Spinal cord (tissue), 10 donors: ENCODE measurements around the gene PSAP. TPM values are rescaled to one million over a fixed set of nuclear protein-coding genes. Genes with fewer than 3 reads are reported as not detected.
A peak's percentile ranks its signal among the peaks of the same experiment; 100 is the strongest.
"Not testable (repeated sequence)": the region's sequence is repeated elsewhere in the genome, so short reads cannot be mapped to it uniquely, and the experiment has no call there.

ENCODE experiments used
- DNase-seq, 6 donors: peaks; one replicate each; pipeline versions ENCODE4 v3.0.0 to v3.0.0-alpha.2; 2013 to 2015; ENCODE audit warnings: low spot score in 6 of 6, low read depth in 4 of 6
- H3K27ac ChIP-seq: one replicate; pipeline ENCODE4 v1.5.1; 2013; ENCODE audit warnings: low read depth, low read length, control low read depth
- H3K27me3 ChIP-seq: one replicate; pipeline ENCODE4 v1.6.1; 2013; ENCODE audit warnings: low read length; ENCODE audit not compliant: control insufficient read depth, insufficient read depth
- H3K36me3 ChIP-seq: one replicate; pipeline ENCODE4 v1.6.1; 2013; ENCODE audit warnings: low read length; ENCODE audit not compliant: control insufficient read depth, insufficient read depth
- H3K4me1 ChIP-seq: one replicate; pipeline ENCODE4 v1.6.1; 2013; ENCODE audit warnings: low read length; ENCODE audit not compliant: control insufficient read depth, insufficient read depth
- H3K4me3 ChIP-seq: one replicate; pipeline ENCODE4 v1.5.1; 2013; ENCODE audit warnings: low read depth, low read length, control low read depth
- H3K9me3 ChIP-seq: one replicate; pipeline ENCODE4 v1.6.1; 2013; ENCODE audit warnings: low read length; ENCODE audit not compliant: control insufficient read depth, insufficient read depth
- WGBS: methylation state at CpG from one replicate; pipeline ENCODE4 v1.1.5; 2013; ENCODE audit warnings: missing lambda C conversion rate; ENCODE audit not compliant: insufficient coverage; 5-methylcytosine and 5-hydroxymethylcytosine counted together
- polyA plus RNA-seq, 2 donors: library from polyadenylated mRNA; unstranded; fragments of 120-200 nt; gene quantifications; one replicate each; pipeline ENCODE4 v1.2.1, GENCODE V29; 2013; ENCODE audit not compliant: insufficient read length in 2 of 2
- total RNA-seq, 2 donors: library from RNA; depleted of rRNA in 1 of 2; stranded (reverse); fragments of 120-200 nt in 1 of 2; fragments of >200 nt in 1 of 2; gene quantifications; one replicate each; pipeline versions ENCODE4 v1.2.3 to v1.2.4, GENCODE V29; 2013 to 2014
- donor health status: healthy.

PSAP gene
- total and polyA plus RNA-seq, 4 donors, result 882 to 1,358 (median 1,236) TPM

- peak in 4 of 6 donors; percentile 51 to 84 (median 68) for DNase-seq
- peak overlapping the region; percentile 72 for H3K27ac ChIP-seq
- 1% methylated on average over 40 of the region's 48 CpGs for WGBS
- H3K4me3 ChIP-seq, result peak overlapping the region; percentile 52
- no peaks in the 10 kb centered on the region for H3K27me3 ChIP-seq
- H3K4me1 ChIP-seq, result peaks cover 21% of the 10 kb centered on the region
- H3K36me3 ChIP-seq, result no peaks in the 10 kb centered on the region
- no peaks in the 10 kb centered on the region for H3K9me3 ChIP-seq
Observed at GRCh38 chr10:71888623-71889387, 37.8 kb upstream of the PSAP start.

GRCh38 chr10:71888248-71888622 is 37.2 kb upstream of the PSAP start:
- H3K9me3 ChIP-seq, result no peaks in the 10 kb centered on the region
- DNase-seq, result no peak
- 40% methylated on average over 1 of the region's 8 CpGs for WGBS
- H3K4me1 ChIP-seq, result peaks cover 21% of the 10 kb centered on the region
- H3K27ac ChIP-seq, result peak overlapping the region; percentile 72
- no peaks in the 10 kb centered on the region for H3K27me3 ChIP-seq
- H3K4me3 ChIP-seq, result peak overlapping the region; percentile 52
- H3K36me3 ChIP-seq, result no peaks in the 10 kb centered on the region

GRCh38 chr10:71887743-71888142 is 36.7 kb upstream of the PSAP start:
- H3K36me3 ChIP-seq, result no peaks in the 10 kb centered on the region
- no peaks in the 10 kb centered on the region for H3K9me3 ChIP-seq
- H3K27ac ChIP-seq, result no peak overlapping the region
- peaks cover 26% of the 10 kb centered on the region for H3K4me1 ChIP-seq
- 92% methylated on average over 2 of the region's 4 CpGs for WGBS
- no peak overlapping the region for H3K4me3 ChIP-seq
- DNase-seq, result no peak
- no peaks in the 10 kb centered on the region for H3K27me3 ChIP-seq

GRCh38 chr10:71882813-71883659 is 32.0 kb upstream of the PSAP start:
- no peaks in the 10 kb centered on the region for H3K9me3 ChIP-seq
- H3K4me3 ChIP-seq, result no peak overlapping the region
- no peak overlapping the region for H3K27ac ChIP-seq
- WGBS, result 43% methylated on average over 7 of the region's 10 CpGs
- no peaks in the 10 kb centered on the region for H3K36me3 ChIP-seq
- peaks cover 23% of the 10 kb centered on the region for H3K4me1 ChIP-seq
- H3K27me3 ChIP-seq, result no peaks in the 10 kb centered on the region
- DNase-seq, result peak in 2 of 6 donors; percentile 69 to 78

GRCh38 chr10:71881647-71882355 is 30.8 kb upstream of the PSAP start:
- Histone ChIP-seq H3K4me3 (no peak overlapping the region), H3K27ac (no peak overlapping the region), H3K4me1 (peaks cover 19% of the 10 kb centered on the region), H3K9me3 (no peaks in the 10 kb centered on the region), H3K27me3 (no peaks in the 10 kb centered on the region), H3K36me3 (no peaks in the 10 kb centered on the region)
- WGBS, result 91% methylated on average over 6 of the region's 9 CpGs
- no peak for DNase-seq

- DNase-seq, H3K27me3 ChIP-seq, H3K9me3 ChIP-seq, H3K4me3 ChIP-seq, H3K27ac ChIP-seq, H3K36me3 ChIP-seq: not testable (repeated sequence)
- peaks cover 19% of the 10 kb centered on the region for H3K4me1 ChIP-seq
- no CpG with 5 or more reads among the region's 2 CpGs for WGBS
Observed at GRCh38 chr10:71881307-71881624, 30.2 kb upstream of the PSAP start.

GRCh38 chr10:71880425-71881306 is 29.6 kb upstream of the PSAP start:
- H3K27ac ChIP-seq, result no peak overlapping the region
- 65% methylated on average over 13 of the region's 13 CpGs for WGBS
- peaks cover 19% of the 10 kb centered on the region for H3K4me1 ChIP-seq

GRCh38 chr10:71878327-71879034 is 27.4 kb upstream of the PSAP start:
- WGBS, result 23% methylated on average over 5 of the region's 18 CpGs
- no peaks in the 10 kb centered on the region for H3K9me3 ChIP-seq
- no peak overlapping the region for H3K27ac ChIP-seq
- DNase-seq, result peak in 1 of 6 donors; percentile 37
- no peaks in the 10 kb centered on the region for H3K36me3 ChIP-seq
- H3K27me3 ChIP-seq, result no peaks in the 10 kb centered on the region
- H3K4me3 ChIP-seq, result no peak overlapping the region
- peaks cover 19% of the 10 kb centered on the region for H3K4me1 ChIP-seq

More at GRCh38 chr10:71880425-71881306, 29.6 kb upstream of the PSAP start:
- H3K36me3 ChIP-seq, result no peaks in the 10 kb centered on the region
- no peaks in the 10 kb centered on the region for H3K9me3 ChIP-seq
- no peaks in the 10 kb centered on the region for H3K27me3 ChIP-seq
- no peak for DNase-seq
- no peak overlapping the region for H3K4me3 ChIP-seq
